Endothelial cell (in vitro differentiated cells): Measurements from ENCODE around the gene ASCL1. TPM values are rescaled to one million over a fixed set of nuclear protein-coding genes. Genes with fewer than 3 reads are reported as not detected.

Experiments
- DNase-seq: peaks from one replicate; pipeline ENCODE4 v3.0.0; 2021; ENCODE audit warnings: low spot score
- H3K27ac Mint-ChIP-seq: one replicate; pipeline ENCODE4 v1.8.0; 2021; ENCODE audit warnings: mixed read lengths, inconsistent platforms; ENCODE audit not compliant: unreplicated experiment
- H3K27me3 Mint-ChIP-seq: one replicate; pipeline ENCODE4 v1.8.0; 2021; ENCODE audit warnings: mild to moderate bottlenecking, moderate library complexity, mixed read lengths, inconsistent platforms; ENCODE audit not compliant: unreplicated experiment
- H3K36me3 Mint-ChIP-seq: one replicate; pipeline ENCODE4 v1.8.0; 2021; ENCODE audit warnings: mild to moderate bottlenecking, low read depth, mixed read lengths, inconsistent platforms; ENCODE audit not compliant: unreplicated experiment
- H3K4me1 Mint-ChIP-seq: one replicate; pipeline ENCODE4 v1.8.0; 2021; ENCODE audit warnings: mild to moderate bottlenecking, mixed read lengths, inconsistent platforms; ENCODE audit not compliant: unreplicated experiment
- H3K4me3 Mint-ChIP-seq: one replicate; pipeline ENCODE4 v1.8.0; 2021; ENCODE audit warnings: mild to moderate bottlenecking, mixed read lengths, inconsistent platforms; ENCODE audit not compliant: unreplicated experiment
- H3K9me3 Mint-ChIP-seq: one replicate; pipeline ENCODE4 v1.8.0; 2021; ENCODE audit warnings: mixed read lengths, inconsistent platforms; ENCODE audit not compliant: unreplicated experiment
- CTCF ChIP-seq: fragments of 200-600 bp; sonication (generic); IDR thresholded peaks from one replicate; pipeline ENCODE4 v1.5.0; 2021; ENCODE audit warnings: antibody characterized with exemption; ENCODE audit not compliant: unreplicated experiment
- total RNA-seq: library from RNA; stranded (reverse); fragmentation: NEBNext Ultra II Directional; extraction: Animal tissue kit (Norgen Biotek cat#: 25700); gene quantifications from one replicate; pipeline ENCODE4 v1.2.1, GENCODE V29; 2021; ENCODE audit not compliant: unreplicated experiment

Gene ASCL1
- total RNA-seq, 1 donor from 2014 or later, result not detected

- no peak overlapping the region for H3K27ac Mint-ChIP-seq
- H3K4me3 Mint-ChIP-seq, result no peak overlapping the region
- no peaks in the 10 kb centered on the region for H3K9me3 Mint-ChIP-seq
- H3K4me1 Mint-ChIP-seq, result no peaks in the 10 kb centered on the region
- peaks cover 7% of the 10 kb centered on the region for H3K27me3 Mint-ChIP-seq
- DNase-seq, result no peak
- TF ChIP-seq CTCF, result no peak
- no peaks in the 10 kb centered on the region for H3K36me3 Mint-ChIP-seq
These were observed 18.4 kb upstream of the ASCL1 start for GRCh38 chr12:102939059-102939458.

- no peak overlapping the region for H3K4me3 Mint-ChIP-seq
- H3K27me3 Mint-ChIP-seq, result peaks cover 9% of the 10 kb centered on the region
- no peaks in the 10 kb centered on the region for H3K36me3 Mint-ChIP-seq
- H3K9me3 Mint-ChIP-seq, result no peaks in the 10 kb centered on the region
- DNase-seq, result no peak
- H3K4me1 Mint-ChIP-seq, result no peaks in the 10 kb centered on the region
- no peak overlapping the region for H3K27ac Mint-ChIP-seq
- no peak for TF ChIP-seq CTCF
These were observed 17.7 kb upstream of the ASCL1 start for GRCh38 chr12:102939670-102940222.

- Mint-ChIP-seq H3K9me3 (no peaks in the 10 kb centered on the region), H3K36me3 (no peaks in the 10 kb centered on the region), H3K4me3 (no peak overlapping the region), H3K27me3 (peaks cover 15% of the 10 kb centered on the region), H3K27ac (no peak overlapping the region), H3K4me1 (peaks cover 4% of the 10 kb centered on the region)
- no peak for TF ChIP-seq CTCF
- DNase-seq, result no peak
These were observed 11.4 kb upstream of the ASCL1 start for GRCh38 chr12:102946042-102946441.

- H3K9me3 Mint-ChIP-seq, result no peaks in the 10 kb centered on the region
- no peaks in the 10 kb centered on the region for H3K36me3 Mint-ChIP-seq
- DNase-seq, result peak; percentile 79
- H3K27ac Mint-ChIP-seq, result no peak overlapping the region
- H3K4me1 Mint-ChIP-seq, result peaks cover 6% of the 10 kb centered on the region
- TF ChIP-seq CTCF, result peak; percentile 99
- H3K27me3 Mint-ChIP-seq, result peaks cover 23% of the 10 kb centered on the region
- no peak overlapping the region for H3K4me3 Mint-ChIP-seq
These were observed 8.5 kb upstream of the ASCL1 start for GRCh38 chr12:102948941-102949352.

DNA sequence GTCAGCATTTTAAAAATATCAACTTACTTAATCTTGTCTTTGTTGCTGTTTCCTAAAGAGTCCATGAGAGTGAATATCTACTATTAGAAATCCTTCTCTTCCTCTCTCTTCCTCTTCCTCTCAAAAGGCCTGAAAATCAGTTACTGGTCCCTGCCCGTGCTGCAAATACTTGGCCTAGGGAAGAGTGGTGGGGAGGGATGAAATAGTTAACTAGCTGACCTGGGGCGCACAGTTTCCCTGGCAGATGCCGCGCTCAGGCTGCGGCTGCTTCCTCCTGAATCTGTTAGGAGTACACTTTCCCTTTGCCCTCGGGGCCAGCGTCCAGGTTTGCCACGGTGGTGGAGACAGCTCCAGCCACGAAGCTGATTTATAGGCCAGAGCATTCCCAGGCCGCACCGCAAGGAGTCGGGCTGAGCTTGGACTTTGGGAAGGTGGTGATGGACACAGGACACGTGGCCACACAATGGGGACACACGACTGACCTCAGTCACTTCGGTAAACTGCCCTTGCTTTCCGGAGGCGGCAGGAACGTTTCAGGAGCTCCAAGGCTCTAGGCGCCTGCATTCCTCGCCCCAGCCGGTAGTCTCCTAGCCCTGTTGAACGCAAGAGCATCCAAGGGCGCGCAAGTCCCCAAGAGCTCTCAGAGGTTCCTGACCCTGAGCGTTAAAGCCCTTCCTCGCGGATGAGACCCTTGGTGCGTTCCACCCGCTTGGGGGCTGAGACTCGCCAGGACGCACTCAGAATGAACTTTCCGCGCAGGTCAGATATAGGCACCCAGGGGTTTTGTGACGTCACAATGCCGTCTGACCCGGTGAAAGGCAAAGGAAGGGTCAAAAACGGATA is 7.1 kb upstream of the ASCL1 start:
- no peak overlapping the region for H3K27ac Mint-ChIP-seq
- H3K36me3 Mint-ChIP-seq, result peaks cover 8% of the 10 kb centered on the region
- H3K27me3 Mint-ChIP-seq, result peaks cover 31% of the 10 kb centered on the region
- peaks cover 6% of the 10 kb centered on the region for H3K4me1 Mint-ChIP-seq
- peak; percentile 50 for TF ChIP-seq CTCF
- no peaks in the 10 kb centered on the region for H3K9me3 Mint-ChIP-seq
- DNase-seq, result peak; percentile 62
- no peak overlapping the region for H3K4me3 Mint-ChIP-seq
